Liver (tissue), 3 donors: ENCODE results near the gene RBMY1B.
"Not testable (repeated sequence)": the region's sequence is repeated elsewhere in the genome, so short reads cannot be mapped to it uniquely, and the experiment has no call there.

ENCODE experiments used
- ATF3 ChIP-seq: IDR thresholded peaks from 2 replicates; pipeline ENCODE4 v1.6.1; 2016; ENCODE audit warnings: antibody characterized with exemption
- CTCF ChIP-seq: fragments of 150-350 bp; IDR thresholded peaks from 2 replicates; pipeline ENCODE4 v1.5.1; 2017; ENCODE audit warnings: improper control_type of control experiment, low read depth, low read length; ENCODE audit not compliant: missing input control
- FOXA1 ChIP-seq: IDR thresholded peaks from 2 replicates; pipeline ENCODE4 v1.6.1; 2016; ENCODE audit warnings: antibody characterized with exemption
- GABPA ChIP-seq, 2 donors: IDR thresholded peaks in 1 of 2; conservative IDR thresholded peaks in 1 of 2; 2 replicates each; pipeline ENCODE4 v1.6.1; 2016; ENCODE audit warnings: antibody characterized with exemption in 2 of 2, mild to moderate bottlenecking in 1 of 2, moderate library complexity in 1 of 2
- JUND ChIP-seq, 2 donors: IDR thresholded peaks; 2 replicates each; pipeline ENCODE4 v1.6.1; 2016; ENCODE audit warnings: antibody characterized with exemption in 2 of 2
- MAX ChIP-seq: IDR thresholded peaks from 2 replicates; pipeline ENCODE4 v1.6.1; 2016; ENCODE audit warnings: antibody characterized with exemption
- NR2F2 ChIP-seq: IDR thresholded peaks from 2 replicates; pipeline ENCODE4 v1.6.1; 2016; ENCODE audit warnings: antibody characterized with exemption
- REST ChIP-seq: IDR thresholded peaks from 2 replicates; pipeline ENCODE4 v1.6.1; 2016; ENCODE audit warnings: antibody characterized with exemption, mild to moderate bottlenecking
- SP1 ChIP-seq: IDR thresholded peaks from 2 replicates; pipeline ENCODE4 v1.6.1; 2018; ENCODE audit warnings: antibody characterized with exemption, mild to moderate bottlenecking
- TAF1 ChIP-seq: conservative IDR thresholded peaks from 2 replicates; pipeline ENCODE4 v1.6.1; 2016; ENCODE audit warnings: antibody characterized with exemption, mild to moderate bottlenecking
- ZBTB33 ChIP-seq: IDR thresholded peaks from 2 replicates; pipeline ENCODE4 v1.6.1; 2016; ENCODE audit warnings: antibody characterized with exemption
- donor health status: healthy.
- donor health status: healthy.

GRCh38 chrY:21462915-21463314, 48.2 kb upstream of the RBMY1B start:
- not testable (repeated sequence) for TF ChIP-seq CTCF; ATF3; SP1; JUND (IDR thresholded peaks at IDR 0.05); GABPA (IDR thresholded peaks at IDR 0.05 in 1 of 2, conservative IDR thresholded peaks at IDR 0.05 in 1 of 2); REST; ZBTB33; TAF1; NR2F2; MAX; FOXA1
